ENCODE results near the gene LGR6. TPM values are rescaled to one million over a fixed set of nuclear protein-coding genes. Genes with fewer than 3 reads are reported as not detected.
"Not testable (repeated sequence)": the region's sequence is repeated elsewhere in the genome, so short reads cannot be mapped to it uniquely, and the experiment has no call there.

The LGR6 gene
- total and polyA plus RNA-seq, 8 donors: 0.15 to 3.5 (median 0.58) TPM; not detected in 4

GRCh38 chr1:202165942-202166843 is 27.4 kb upstream of the LGR6 start:
- no peak for DNase-seq
- Histone ChIP-seq H3K27ac (no peak overlapping the region), H3K36me3 (no peaks in the 10 kb centered on the region), H3K4me3 (no peak overlapping the region), H3K9me3 (no peaks in the 10 kb centered on the region), H3K4me1 (peaks cover 0 to 36% (median 13%) of the 10 kb centered on the region in 4 donors), H3K27me3 (peaks cover 0 to 11% (median 0%) of the 10 kb centered on the region in 3 donors)
- intact Hi-C loops (cut with DNase I; ENCODE audit: low total_unique reads): no loop called here
- TF ChIP-seq POLR2A (IDR thresholded peaks at IDR 0.05) (no peak), EP300 (IDR thresholded peaks at IDR 0.05) (no peak), CTCF (IDR thresholded peaks at IDR 0.05) (no peak), POLR2AphosphoS5 (IDR thresholded peaks at IDR 0.05) (no peak)
- WGBS, 5 donors: 86 to 92% (median 88%) methylated on average over 9 of the region's 9 CpGs

GRCh38 chr1:202167054-202167453 is 26.5 kb upstream of the LGR6 start:
- H3K4me3 ChIP-seq; intact Hi-C loops (cut with DNase I; ENCODE audit: low total_unique reads); H3K36me3 ChIP-seq; H3K9me3 ChIP-seq; DNase-seq; H3K27ac ChIP-seq: not testable (repeated sequence)
- Histone ChIP-seq H3K4me1 (peaks cover 0 to 28% (median 13%) of the 10 kb centered on the region in 4 donors), H3K27me3 (peaks cover 0 to 11% (median 0%) of the 10 kb centered on the region in 3 donors)
- WGBS, 5 donors: 67 to 78% (median 76%) methylated on average over 13 of the region's 13 CpGs

- WGBS, 5 donors: 41 to 49% (median 47%) methylated on average over 16 to 18 of the region's 18 CpGs
- Histone ChIP-seq H3K9me3 (no peaks in the 10 kb centered on the region), H3K36me3 (no peaks in the 10 kb centered on the region), H3K4me1 (peaks cover 0 to 21% (median 11%) of the 10 kb centered on the region in 4 donors), H3K27me3 (peaks cover 0 to 11% (median 0%) of the 10 kb centered on the region in 3 donors), H3K4me3 (no peak overlapping the region), H3K27ac (no peak overlapping the region)
- intact Hi-C loops (cut with DNase I; ENCODE audit: low total_unique reads): no loop called here
- peak in 1 of 2 donors; percentile 76 for DNase-seq
- TF ChIP-seq POLR2AphosphoS5 (IDR thresholded peaks at IDR 0.05) (no peak), EP300 (IDR thresholded peaks at IDR 0.05) (no peak), CTCF (IDR thresholded peaks at IDR 0.05) (no peak), POLR2A (IDR thresholded peaks at IDR 0.05) (no peak)
These were observed 25.7 kb upstream of the LGR6 start for GRCh38 chr1:202167708-202168415.

GRCh38 chr1:202168861-202169260 is 24.7 kb upstream of the LGR6 start:
- 83 to 97% (median 93%) methylated on average over 6 to 7 of the region's 7 CpGs for WGBS, 5 donors
- Histone ChIP-seq H3K9me3 (no peaks in the 10 kb centered on the region), H3K4me3 (no peak overlapping the region), H3K4me1 (peaks cover 0 to 21% (median 11%) of the 10 kb centered on the region in 4 donors), H3K36me3 (no peaks in the 10 kb centered on the region), H3K27ac (no peak overlapping the region), H3K27me3 (peaks cover 0 to 11% (median 0%) of the 10 kb centered on the region in 3 donors)
- intact Hi-C loops (cut with DNase I; ENCODE audit: low total_unique reads): no loop called here
- TF ChIP-seq POLR2A (IDR thresholded peaks at IDR 0.05): no peak
- no peak for TF ChIP-seq EP300 (IDR thresholded peaks at IDR 0.05)
- TF ChIP-seq POLR2AphosphoS5 (IDR thresholded peaks at IDR 0.05): no peak
- TF ChIP-seq CTCF (IDR thresholded peaks at IDR 0.05): no peak
- DNase-seq: no peak
